Endodermal cell (in vitro differentiated cells): ENCODE data around the gene TMEM134. TPM values are rescaled to one million over a fixed set of nuclear protein-coding genes. Genes with fewer than 3 reads are reported as not detected.

Experiments
- DNase-seq: peaks from one replicate; pipeline ENCODE4 v3.0.0-alpha.2; 2017
- H3K27ac ChIP-seq: 2 replicates; pipeline ENCODE4 v1.5.1; 2013; ENCODE audit warnings: mild to moderate bottlenecking, low read depth, low read length, moderate library complexity
- H3K27me3 ChIP-seq: 2 replicates; pipeline ENCODE4 v1.6.1; 2013; ENCODE audit warnings: mild to moderate bottlenecking, low read length, moderate library complexity; ENCODE audit not compliant: insufficient read depth, control insufficient read depth, poor library complexity, severe bottlenecking
- H3K36me3 ChIP-seq: 2 replicates; pipeline ENCODE4 v1.7.0; 2013; ENCODE audit warnings: mild to moderate bottlenecking, low read length, moderate library complexity; ENCODE audit not compliant: control insufficient read depth, insufficient read depth
- H3K4me1 ChIP-seq: one replicate; pipeline ENCODE4 v1.7.0; 2013; ENCODE audit warnings: low read length; ENCODE audit not compliant: control insufficient read depth, insufficient read depth
- H3K4me3 ChIP-seq: 2 replicates; pipeline ENCODE4 v1.5.1; 2013; ENCODE audit warnings: mild to moderate bottlenecking, low read length, moderate library complexity
- H3K9ac ChIP-seq: 2 replicates; pipeline ENCODE4 v1.6.1; 2013; ENCODE audit warnings: mild to moderate bottlenecking, low read length, moderate library complexity; ENCODE audit not compliant: poor library complexity, severe bottlenecking; ENCODE audit errors: extremely low read depth
- H3K9me3 ChIP-seq: 2 replicates; pipeline ENCODE4 v1.6.1; 2013; ENCODE audit warnings: mild to moderate bottlenecking, low read length, moderate library complexity; ENCODE audit not compliant: control insufficient read depth
- H3K27ac Mint-ChIP-seq: 2 replicates; pipeline ENCODE4 v1.8.0; 2020; ENCODE audit warnings: mixed read lengths
- H3K27me3 Mint-ChIP-seq: 2 replicates; pipeline ENCODE4 v1.8.0; 2021; ENCODE audit warnings: mild to moderate bottlenecking, mixed read lengths; ENCODE audit not compliant: insufficient read depth
- H3K36me3 Mint-ChIP-seq: 2 replicates; pipeline ENCODE4 v1.8.0; 2020; ENCODE audit warnings: low read depth, mixed read lengths
- H3K4me1 Mint-ChIP-seq: 2 replicates; pipeline ENCODE4 v1.8.0; 2020; ENCODE audit warnings: mixed read lengths
- H3K4me3 Mint-ChIP-seq: 2 replicates; pipeline ENCODE4 v1.8.0; 2020; ENCODE audit warnings: mild to moderate bottlenecking, moderate library complexity, mixed read lengths
- H3K9me3 Mint-ChIP-seq: 2 replicates; pipeline ENCODE4 v1.8.0; 2020; ENCODE audit warnings: mild to moderate bottlenecking, mixed read lengths
- CTCF ChIP-seq: fragments of 200-600 bp; sonication (generic); conservative IDR thresholded peaks from 2 replicates; pipeline ENCODE4 v1.5.0; 2021; ENCODE audit warnings: antibody characterized with exemption, mild to moderate bottlenecking
- WGBS, 2 experiments: methylation state at CpG; one replicate each; pipeline versions ENCODE4 v1.1.5 to v1.1.7; 2013; ENCODE audit warnings: missing lambda C conversion rate in 2 of 2, mixed read lengths in 1 of 2; ENCODE audit not compliant: insufficient coverage in 1 of 2, insufficient read length in 1 of 2; 5-methylcytosine and 5-hydroxymethylcytosine counted together
- total RNA-seq, 2 donors: library from RNA; stranded (reverse); fragmentation: NEBNext Ultra II Directional in 1 of 2; extraction: Animal tissue kit (Norgen Biotek cat#: 25700) in 1 of 2; gene quantifications; 2 replicates in 1 of 2; 3 replicates in 1 of 2; pipeline ENCODE4 v1.2.1, GENCODE V29; 2021

Gene TMEM134
- total RNA-seq, 2 donors from 2014 or later = 67.4 to 87.8 TPM

GRCh38 chr11:67463186-67463585, 5.9 kb downstream of the TMEM134 start:
- no peaks in the 10 kb centered on the region for H3K36me3 ChIP-seq
- Mint-ChIP-seq H3K9me3 (no peaks in the 10 kb centered on the region), H3K4me3 (no peak overlapping the region), H3K36me3 (peaks cover 4% of the 10 kb centered on the region), H3K27ac (no peak overlapping the region), H3K4me1 (peaks cover 6% of the 10 kb centered on the region), H3K27me3 (peaks cover 5% of the 10 kb centered on the region)
- no peak overlapping the region for H3K4me3 ChIP-seq
- H3K4me1 ChIP-seq = no peaks in the 10 kb centered on the region
- H3K9ac ChIP-seq = no peak overlapping the region
- DNase-seq = no peak
- whole genome bisulfite sequencing, 2 experiments = 85 to 98% methylated on average over 7 to 10 of the region's 10 CpGs
- H3K9me3 ChIP-seq = no peaks in the 10 kb centered on the region
- H3K27me3 ChIP-seq = no peaks in the 10 kb centered on the region
- H3K27ac ChIP-seq = no peak overlapping the region
- TF ChIP-seq CTCF = no peak

- H3K9me3 ChIP-seq = no peaks in the 10 kb centered on the region
- Mint-ChIP-seq H3K4me3 (no peak overlapping the region), H3K36me3 (no peaks in the 10 kb centered on the region)
These were observed 10.8 kb downstream of the TMEM134 start for GRCh38 chr11:67458266-67458665.

GRCh38 chr11:67457453-67457852, 11.6 kb downstream of the TMEM134 start:
- WGBS, 2 experiments = 87 to 93% methylated on average over 9 to 12 of the region's 12 CpGs
- TF ChIP-seq CTCF = no peak
- no peaks in the 10 kb centered on the region for H3K9me3 ChIP-seq
- peaks cover 8% of the 10 kb centered on the region for H3K27me3 Mint-ChIP-seq
- no peak for DNase-seq
- H3K36me3 ChIP-seq = no peaks in the 10 kb centered on the region
- no peak overlapping the region for H3K9ac ChIP-seq
- H3K4me3 ChIP-seq = no peak overlapping the region
- no peak overlapping the region for H3K27ac ChIP-seq
- no peak overlapping the region for H3K27ac Mint-ChIP-seq
- H3K27me3 ChIP-seq = no peaks in the 10 kb centered on the region
- H3K9me3 Mint-ChIP-seq = no peaks in the 10 kb centered on the region
- H3K4me1 ChIP-seq = no peaks in the 10 kb centered on the region
- no peaks in the 10 kb centered on the region for H3K36me3 Mint-ChIP-seq
- H3K4me3 Mint-ChIP-seq = no peak overlapping the region
- H3K4me1 Mint-ChIP-seq = no peaks in the 10 kb centered on the region

More at GRCh38 chr11:67458266-67458665, 10.8 kb downstream of the TMEM134 start:
- no peak overlapping the region for H3K4me3 ChIP-seq
- Mint-ChIP-seq H3K27me3 (peaks cover 8% of the 10 kb centered on the region), H3K9me3 (no peaks in the 10 kb centered on the region), H3K27ac (no peak overlapping the region), H3K4me1 (no peaks in the 10 kb centered on the region)
- no peak overlapping the region for H3K9ac ChIP-seq
- TF ChIP-seq CTCF = no peak
- no peak for DNase-seq
- H3K27me3 ChIP-seq = no peaks in the 10 kb centered on the region
- H3K4me1 ChIP-seq = no peaks in the 10 kb centered on the region
- WGBS, 2 experiments = 94 to 96% methylated on average over 15 to 19 of the region's 19 CpGs
- H3K27ac ChIP-seq = no peak overlapping the region
- H3K36me3 ChIP-seq = no peaks in the 10 kb centered on the region
